ENCODE data around the gene AGPAT1.

Gene AGPAT1

GRCh38 chr6:32118782-32119628 lies 56.9 kb downstream of the AGPAT1 start:
- DNase-seq (ENCODE audit: extremely low read depth, low read depth), result peak; percentile 79
- TF ChIP-seq, protein P1, sequence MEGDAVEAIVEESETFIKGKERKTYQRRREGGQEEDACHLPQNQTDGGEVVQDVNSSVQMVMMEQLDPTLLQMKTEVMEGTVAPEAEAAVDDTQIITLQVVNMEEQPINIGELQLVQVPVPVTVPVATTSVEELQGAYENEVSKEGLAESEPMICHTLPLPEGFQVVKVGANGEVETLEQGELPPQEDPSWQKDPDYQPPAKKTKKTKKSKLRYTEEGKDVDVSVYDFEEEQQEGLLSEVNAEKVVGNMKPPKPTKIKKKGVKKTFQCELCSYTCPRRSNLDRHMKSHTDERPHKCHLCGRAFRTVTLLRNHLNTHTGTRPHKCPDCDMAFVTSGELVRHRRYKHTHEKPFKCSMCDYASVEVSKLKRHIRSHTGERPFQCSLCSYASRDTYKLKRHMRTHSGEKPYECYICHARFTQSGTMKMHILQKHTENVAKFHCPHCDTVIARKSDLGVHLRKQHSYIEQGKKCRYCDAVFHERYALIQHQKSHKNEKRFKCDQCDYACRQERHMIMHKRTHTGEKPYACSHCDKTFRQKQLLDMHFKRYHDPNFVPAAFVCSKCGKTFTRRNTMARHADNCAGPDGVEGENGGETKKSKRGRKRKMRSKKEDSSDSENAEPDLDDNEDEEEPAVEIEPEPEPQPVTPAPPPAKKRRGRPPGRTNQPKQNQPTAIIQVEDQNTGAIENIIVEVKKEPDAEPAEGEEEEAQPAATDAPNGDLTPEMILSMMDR (IDR thresholded peaks at IDR 0.05; ENCODE audit: low read depth, low read length), result peak; percentile 99

All from AG09319 (cell line).